ENCODE measurements around the gene TBCB.
"Not testable (repeated sequence)": the region's sequence is repeated elsewhere in the genome, so short reads cannot be mapped to it uniquely, and the experiment has no call there.

The TBCB gene

DNA sequence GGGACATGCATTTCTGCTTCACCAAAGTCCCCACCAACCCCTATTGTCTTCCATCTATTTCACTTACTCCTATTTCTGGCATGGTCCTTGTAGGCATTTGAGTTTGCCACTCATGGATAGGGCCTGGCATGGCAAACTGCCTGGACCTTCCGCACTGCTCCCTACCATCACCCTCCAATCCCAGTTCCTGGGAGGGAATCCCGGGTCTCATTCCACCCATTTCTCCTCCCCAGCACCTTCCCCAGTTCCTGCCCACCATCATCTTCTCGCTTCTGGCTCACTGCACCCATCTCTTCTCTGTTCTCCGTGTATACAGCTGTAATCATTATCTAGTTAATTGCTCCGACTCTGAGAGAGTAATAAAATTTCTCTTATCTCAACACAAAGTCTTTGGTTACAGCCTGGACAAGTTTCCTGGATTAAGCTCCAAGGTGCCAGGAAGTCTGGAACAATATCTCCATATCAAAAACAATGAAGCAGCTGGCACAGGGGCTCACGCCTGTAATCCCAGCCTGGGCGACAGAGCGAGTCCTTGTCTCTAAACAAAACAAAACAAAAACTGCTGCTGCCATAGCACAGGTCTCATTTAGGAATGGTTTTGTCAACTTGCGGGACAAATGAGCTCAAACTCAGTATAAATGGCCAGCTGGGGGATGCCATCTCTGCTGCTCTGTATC lies 54.0 kb downstream of the TBCB start:
- no peak for DNase-seq (ENCODE audit: low read depth, low spot score)

DNA sequence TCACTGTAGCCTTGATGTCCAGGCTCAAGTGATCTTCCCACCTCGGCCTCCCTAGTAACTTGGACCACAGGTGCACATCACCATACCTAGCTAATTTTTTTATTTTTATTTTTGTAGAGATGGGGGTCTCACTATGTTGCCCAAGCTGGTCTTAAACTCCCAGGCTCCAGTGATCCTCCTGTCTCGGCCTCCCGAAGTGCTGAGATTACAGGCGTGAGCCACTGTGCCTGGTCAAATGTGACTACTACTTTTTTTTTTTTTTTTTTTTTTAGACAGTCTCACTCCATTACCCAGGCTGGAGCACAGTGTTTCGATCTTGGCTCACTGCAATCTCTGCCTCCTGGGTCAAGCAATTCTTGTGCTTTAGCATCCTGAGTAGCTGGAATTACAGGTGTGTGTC lies 57.6 kb downstream of the TBCB start:
- DNase-seq (ENCODE audit: low read depth, low spot score), result no peak

DNA sequence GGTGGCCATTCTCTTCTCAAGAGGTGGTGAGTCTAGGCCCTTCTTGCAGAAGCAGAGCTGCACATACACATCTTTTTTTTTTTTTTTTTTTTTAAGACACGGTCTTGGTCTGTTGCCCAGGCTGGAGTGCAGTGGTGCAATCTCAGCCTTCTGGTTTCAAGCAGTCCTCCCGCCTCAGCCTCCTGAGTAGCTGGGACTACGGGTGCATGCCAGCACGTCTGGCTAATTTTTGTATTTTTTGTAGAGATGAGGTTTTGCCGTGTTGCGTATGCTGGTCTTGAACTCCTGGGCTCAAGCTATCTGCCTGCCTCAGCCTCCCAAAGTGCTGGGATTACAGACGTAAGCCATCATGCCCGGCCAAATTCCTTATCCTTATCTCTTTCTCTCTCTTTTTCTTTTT lies 58.6 kb downstream of the TBCB start:
- not testable (repeated sequence) for DNase-seq (ENCODE audit: low read depth, low spot score)

All from activated naive CD8-positive, alpha-beta T cell treated with anti-CD3 and anti-CD28 coated beads, Interleukin-2, amount 50 U/mL, for 16 hours (primary cell).